ENCODE measurements around the gene USP43. TPM values are rescaled to one million over a fixed set of nuclear protein-coding genes. Genes with fewer than 3 reads are reported as not detected.
"Not testable (repeated sequence)": the region's sequence is repeated elsewhere in the genome, so short reads cannot be mapped to it uniquely, and the experiment has no call there.

The USP43 gene
- polyA plus RNA-seq, 4 donors = 1.1 to 9.2 (median 7.4) TPM

DNA sequence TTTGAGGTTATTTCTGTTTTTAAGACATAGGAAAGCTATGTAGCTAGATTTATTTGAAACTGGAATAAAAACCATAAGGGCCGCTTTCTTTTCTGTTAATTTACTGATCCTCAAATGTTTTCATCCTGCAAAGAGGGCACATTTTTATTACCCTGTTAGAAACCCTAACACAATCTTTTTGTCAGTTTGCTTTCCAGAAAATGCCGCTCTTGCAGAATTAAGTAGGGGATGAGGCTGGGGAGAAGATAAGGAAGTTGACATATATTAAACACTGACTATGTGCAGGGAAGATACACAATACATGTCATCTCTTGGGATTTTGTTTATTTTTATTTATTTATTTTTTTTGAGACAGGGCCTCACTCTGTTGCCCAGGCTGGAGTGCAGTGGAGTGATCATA, 15.7 kb downstream of the USP43 start:
- DNase-seq (ENCODE audit: low read depth in 4 of 4, low spot score in 3 of 4) = no peak

- DNase-seq (ENCODE audit: low read depth in 4 of 4, low spot score in 3 of 4) = not testable (repeated sequence)
Measured at GRCh38 chr17:9663511-9663910, 18.2 kb downstream of the USP43 start.

GRCh38 chr17:9666461-9667050, 21.2 kb downstream of the USP43 start:
- DNase-seq (ENCODE audit: low read depth in 4 of 4, low spot score in 3 of 4) = no peak

DNA sequence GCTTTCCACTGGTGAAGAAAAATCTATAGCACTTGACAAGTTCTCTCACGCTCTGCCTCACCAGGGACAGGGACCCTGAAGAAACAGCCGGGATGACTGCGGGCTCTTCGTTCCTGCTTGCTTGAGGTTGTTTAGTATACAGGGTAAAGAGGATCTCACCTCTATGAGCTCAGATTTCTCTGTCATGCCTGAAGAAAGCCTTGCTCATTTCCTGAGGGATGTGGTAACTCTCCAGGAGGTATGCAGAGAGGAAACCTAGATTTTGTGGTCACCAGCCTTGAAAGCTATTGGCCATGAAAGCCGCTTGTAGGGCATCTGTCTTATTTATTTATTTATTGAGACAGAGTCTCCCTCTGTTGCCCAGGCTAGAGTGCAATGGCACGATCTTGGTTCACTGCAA, 23.2 kb downstream of the USP43 start:
- no peak for DNase-seq (ENCODE audit: low read depth in 4 of 4, low spot score in 3 of 4)

DNA sequence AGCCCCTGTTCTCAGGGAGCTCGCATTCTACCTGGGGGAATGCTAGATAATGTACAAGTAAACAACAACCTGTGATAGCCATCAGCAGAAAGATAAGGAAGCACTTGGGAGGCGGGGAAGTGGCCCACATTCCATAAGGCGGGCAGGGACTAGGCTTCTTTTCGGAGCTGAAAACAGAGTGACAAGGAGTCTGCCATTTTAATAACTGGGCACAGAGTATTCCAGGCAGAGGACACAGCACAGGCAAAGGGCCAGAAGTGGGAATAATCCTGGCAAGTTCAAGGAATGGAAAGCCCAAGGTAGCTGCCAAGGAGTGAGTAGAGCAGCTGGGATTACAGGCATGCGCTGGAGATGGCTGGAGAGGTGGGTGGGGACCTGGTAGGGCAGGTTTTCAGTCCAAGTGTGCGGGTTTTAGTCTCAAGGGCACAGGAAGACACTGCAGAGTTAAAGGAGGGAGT, 24.3 kb downstream of the USP43 start:
- no peak for DNase-seq (ENCODE audit: low read depth in 4 of 4, low spot score in 3 of 4)

DNA sequence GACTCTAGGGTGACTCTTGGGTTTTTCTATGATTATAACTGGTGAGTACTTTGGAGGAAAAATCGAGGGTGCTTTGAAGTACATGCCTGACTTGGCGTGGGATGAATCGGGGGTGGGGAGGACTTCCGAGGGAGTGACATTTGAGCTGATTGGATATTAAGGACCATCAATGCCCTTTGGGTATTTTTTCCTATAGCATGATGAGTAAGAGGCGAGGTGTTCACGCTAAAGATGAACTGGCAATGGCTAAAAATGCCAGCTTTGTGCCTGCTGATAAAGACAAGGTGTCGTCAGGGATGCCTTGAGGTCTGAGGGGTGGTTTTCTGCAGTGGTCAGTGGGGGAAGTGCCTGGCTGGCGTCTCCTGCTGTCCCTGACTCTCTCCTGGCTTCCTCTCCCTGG, 25.3 kb downstream of the USP43 start:
- DNase-seq (ENCODE audit: low read depth in 4 of 4, low spot score in 3 of 4) = no peak

- no peak for DNase-seq (ENCODE audit: low read depth in 4 of 4, low spot score in 3 of 4)
Measured at GRCh38 chr17:9671559-9671958, 26.2 kb downstream of the USP43 start.

DNA sequence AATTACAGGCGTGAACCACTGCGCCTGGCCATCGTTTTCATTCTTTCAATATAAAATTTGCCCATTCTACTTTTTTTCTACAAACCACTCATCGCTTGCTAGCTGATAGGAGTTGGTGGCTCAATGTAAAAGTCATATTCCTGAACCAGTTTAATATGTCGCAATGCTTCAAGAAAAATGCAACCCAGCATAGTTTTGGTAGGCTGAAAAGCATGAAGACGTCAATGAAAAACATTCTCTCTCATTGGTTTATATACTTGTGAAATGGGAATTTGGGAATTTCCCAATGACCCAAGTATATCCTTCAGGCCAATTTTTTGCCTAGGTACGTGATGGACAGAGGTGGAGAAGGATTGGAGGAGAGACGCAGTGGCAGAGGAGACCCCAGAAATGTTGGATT, 26.9 kb downstream of the USP43 start:
- DNase-seq (ENCODE audit: low read depth in 4 of 4, low spot score in 3 of 4) = no peak

- DNase-seq (ENCODE audit: low read depth in 4 of 4, low spot score in 3 of 4) = no peak
Measured at GRCh38 chr17:9672691-9673090, 27.4 kb downstream of the USP43 start.

DNA sequence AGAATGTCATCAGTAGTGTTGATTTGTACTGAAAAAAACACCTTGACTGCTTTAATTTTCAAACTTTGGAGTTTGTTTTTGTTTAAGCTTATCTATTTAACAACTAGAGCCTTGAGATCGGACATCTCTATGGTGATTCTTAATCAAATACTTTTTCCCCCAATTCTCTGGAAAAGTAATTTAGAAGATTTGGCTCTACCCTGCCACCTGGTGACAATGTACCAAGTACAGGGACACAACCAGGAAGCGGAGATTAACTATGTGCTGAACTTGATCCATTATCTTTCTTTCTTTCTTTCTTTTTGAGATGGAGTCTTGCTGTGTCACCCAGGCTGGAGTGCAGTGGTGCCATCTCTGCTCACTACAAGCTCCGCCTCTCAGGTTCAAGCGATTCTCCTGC, 30.8 kb downstream of the USP43 start:
- DNase-seq (ENCODE audit: low read depth in 4 of 4, low spot score in 3 of 4) = no peak

GRCh38 chr17:9676820-9677310, 31.5 kb downstream of the USP43 start:
- DNase-seq (ENCODE audit: low read depth in 4 of 4, low spot score in 3 of 4) = no peak

- DNase-seq (ENCODE audit: low read depth in 4 of 4, low spot score in 3 of 4) = no peak
Measured at GRCh38 chr17:9677411-9677810, 32.1 kb downstream of the USP43 start.

GRCh38 chr17:9677896-9678295, 32.6 kb downstream of the USP43 start:
- DNase-seq (ENCODE audit: low read depth in 4 of 4, low spot score in 3 of 4) = no peak

- no peak for DNase-seq (ENCODE audit: low read depth in 4 of 4, low spot score in 3 of 4)
Measured at GRCh38 chr17:9684955-9685621, 39.8 kb downstream of the USP43 start.

DNA sequence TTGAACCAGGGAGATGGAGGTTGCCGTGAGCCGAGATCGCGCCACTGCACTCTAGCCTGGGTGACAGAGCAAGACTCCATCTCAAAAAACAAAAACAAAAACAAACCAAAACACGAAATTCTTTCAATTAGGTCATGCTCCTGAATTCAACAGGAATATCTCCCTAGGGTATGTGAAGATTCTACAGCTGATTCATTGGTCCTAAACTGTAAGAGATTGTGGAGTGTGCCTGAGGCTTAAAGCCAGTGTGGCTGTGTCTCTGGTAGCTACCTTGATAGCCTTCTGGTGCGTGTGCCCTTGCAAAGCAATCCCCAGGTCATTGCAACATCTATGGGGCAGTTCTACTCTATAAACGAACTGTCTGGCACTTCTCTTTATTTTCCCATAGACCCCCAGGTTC, 48.4 kb downstream of the USP43 start:
- no peak for DNase-seq (ENCODE audit: low read depth in 4 of 4, low spot score in 3 of 4)

GRCh38 chr17:9696279-9697044, 51.1 kb downstream of the USP43 start:
- DNase-seq (ENCODE audit: low read depth in 4 of 4, low spot score in 3 of 4) = no peak

DNA sequence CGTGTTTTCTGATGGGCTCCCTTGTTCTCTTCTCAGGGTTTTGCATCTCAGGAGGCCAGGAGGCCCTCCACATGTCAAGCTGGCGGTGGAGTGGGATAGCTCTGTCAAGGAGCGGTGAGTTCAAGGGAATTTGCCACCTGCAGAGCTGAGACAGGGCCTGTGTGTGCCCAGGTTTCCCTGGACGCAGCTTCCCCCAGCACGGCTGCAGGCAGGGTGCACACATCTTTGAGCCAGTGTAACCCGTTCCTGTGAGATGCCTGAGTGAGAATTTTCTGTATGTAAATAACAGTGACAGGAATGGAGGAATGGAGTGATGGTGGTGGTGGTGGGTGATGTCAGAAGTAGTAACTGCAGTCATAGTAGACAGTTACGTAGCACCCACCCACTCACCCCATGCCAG, 54.8 kb downstream of the USP43 start:
- no peak for DNase-seq (ENCODE audit: low read depth in 4 of 4, low spot score in 3 of 4)

GRCh38 chr17:9700754-9701476, 55.6 kb downstream of the USP43 start:
- DNase-seq (ENCODE audit: low read depth in 4 of 4, low spot score in 3 of 4) = no peak

- DNase-seq (ENCODE audit: low read depth in 4 of 4, low spot score in 3 of 4) = no peak
Measured at GRCh38 chr17:9702482-9702881, 57.2 kb downstream of the USP43 start.

DNA sequence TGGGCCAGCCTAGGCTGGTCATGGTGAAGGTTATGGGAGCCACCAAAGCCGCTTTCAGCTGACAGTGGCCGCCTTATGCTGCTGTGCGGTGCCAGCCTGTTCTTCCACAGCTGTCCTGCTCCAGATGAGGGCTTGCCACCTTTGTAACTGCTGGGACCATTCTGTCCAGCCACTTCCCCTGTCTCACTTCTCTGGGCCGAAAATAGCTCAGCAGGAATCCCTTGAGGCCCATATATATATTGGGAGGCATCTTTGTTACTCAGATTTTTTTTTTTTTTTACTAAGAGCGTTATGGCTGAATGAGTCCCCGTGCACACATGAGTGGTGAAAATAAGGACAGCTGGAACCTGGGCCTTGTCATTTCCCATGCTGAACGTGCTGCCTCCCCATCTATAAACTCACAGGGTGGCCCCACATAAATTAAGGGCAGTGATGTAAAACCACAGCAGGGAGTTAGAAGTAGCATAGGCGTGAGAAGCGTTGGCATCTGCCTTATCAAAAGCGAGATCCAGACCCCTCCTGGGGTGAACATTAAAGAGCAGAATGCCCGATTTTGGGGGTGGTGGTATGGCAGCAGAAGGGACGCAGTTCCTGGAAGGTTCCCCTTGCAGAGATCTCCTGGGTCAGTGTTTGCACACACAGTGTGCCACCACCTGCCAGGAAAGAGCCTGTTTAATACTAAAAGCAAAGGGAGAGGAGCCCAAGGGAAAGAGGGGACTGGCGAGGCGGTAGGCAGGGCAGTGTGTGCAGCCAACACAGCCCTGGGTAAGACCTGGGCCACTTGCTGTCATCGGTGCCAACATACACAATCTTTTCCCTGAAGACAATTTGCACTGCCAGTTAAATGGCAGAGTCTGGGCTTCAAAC, 57.8 kb downstream of the USP43 start:
- DNase-seq (ENCODE audit: low read depth in 4 of 4, low spot score in 3 of 4) = no peak

Measured in left renal pelvis (tissue), 4 donors.